ENCODE measurements around the gene RUVBL1.
A peak's percentile ranks its signal among the peaks of the same experiment; 100 is the strongest.

RUVBL1 gene

GRCh38 chr3:128133273-128133883 lies 9.8 kb upstream of the RUVBL1 start:
- no peak for DNase-seq (ENCODE audit: low read depth)

- DNase-seq (ENCODE audit: low read depth), result no peak
Measured at GRCh38 chr3:128131897-128132646, 8.5 kb upstream of the RUVBL1 start.

GRCh38 chr3:128128251-128128650 lies 4.6 kb upstream of the RUVBL1 start:
- DNase-seq (ENCODE audit: low read depth), result no peak

- DNase-seq (ENCODE audit: low read depth), result no peak
Measured at GRCh38 chr3:128127236-128127635, 3.6 kb upstream of the RUVBL1 start.

GRCh38 chr3:128123156-128123537 lies 465 bp downstream of the RUVBL1 start:
- DNase-seq (ENCODE audit: low read depth), result no peak

- DNase-seq (ENCODE audit: low read depth), result no peak
Measured at GRCh38 chr3:128122013-128122412, 1.6 kb downstream of the RUVBL1 start.

GRCh38 chr3:128113817-128114794 lies 9.5 kb downstream of the RUVBL1 start:
- DNase-seq (ENCODE audit: low read depth), result no peak

- no peak for DNase-seq (ENCODE audit: low read depth)
Measured at GRCh38 chr3:128112357-128112968, 11.1 kb downstream of the RUVBL1 start.

- no peak for DNase-seq (ENCODE audit: low read depth)
Measured at GRCh38 chr3:128111147-128111546, 12.5 kb downstream of the RUVBL1 start.

GRCh38 chr3:128107834-128108233 lies 15.8 kb downstream of the RUVBL1 start:
- DNase-seq (ENCODE audit: low read depth), result no peak

GRCh38 chr3:128103136-128103676 lies 20.4 kb downstream of the RUVBL1 start:
- no peak for DNase-seq (ENCODE audit: low read depth)

GRCh38 chr3:128100638-128101037 lies 23.0 kb downstream of the RUVBL1 start:
- no peak for DNase-seq (ENCODE audit: low read depth)

GRCh38 chr3:128100161-128100560 lies 23.5 kb downstream of the RUVBL1 start:
- no peak for DNase-seq (ENCODE audit: low read depth)

- no peak for DNase-seq (ENCODE audit: low read depth)
Measured at GRCh38 chr3:128098234-128098633, 25.4 kb downstream of the RUVBL1 start.

- DNase-seq (ENCODE audit: low read depth), result peak; percentile 71
Measured at GRCh38 chr3:128095222-128095703, 28.3 kb downstream of the RUVBL1 start.

- DNase-seq (ENCODE audit: low read depth), result no peak
Measured at GRCh38 chr3:128094295-128095151, 29.1 kb downstream of the RUVBL1 start.

GRCh38 chr3:128091586-128091985 lies 32.0 kb downstream of the RUVBL1 start:
- DNase-seq (ENCODE audit: low read depth), result no peak

- no peak for DNase-seq (ENCODE audit: low read depth)
Measured at GRCh38 chr3:128089135-128089534, 34.5 kb downstream of the RUVBL1 start.

- DNase-seq (ENCODE audit: low read depth), result no peak
Measured at GRCh38 chr3:128084675-128085021, 39.0 kb downstream of the RUVBL1 start.

- no peak for DNase-seq (ENCODE audit: low read depth)
Measured at GRCh38 chr3:128083980-128084674, 39.5 kb downstream of the RUVBL1 start.

Data from stimulated activated CD8-positive, alpha-beta memory T cell treated with anti-CD3 and anti-CD28 coated beads, Interleukin-12 subunit alpha, Interleukin-12 subunit beta, amount 100 ng/mL, for 1 hour (primary cell).